ENCODE measurements around the gene LGALS9. TPM values are rescaled to one million over a fixed set of nuclear protein-coding genes. Genes with fewer than 3 reads are reported as not detected.

The LGALS9 gene
- total RNA-seq, 2 donors from 2014 or later, result 1.6 to 2.9 TPM

DNA sequence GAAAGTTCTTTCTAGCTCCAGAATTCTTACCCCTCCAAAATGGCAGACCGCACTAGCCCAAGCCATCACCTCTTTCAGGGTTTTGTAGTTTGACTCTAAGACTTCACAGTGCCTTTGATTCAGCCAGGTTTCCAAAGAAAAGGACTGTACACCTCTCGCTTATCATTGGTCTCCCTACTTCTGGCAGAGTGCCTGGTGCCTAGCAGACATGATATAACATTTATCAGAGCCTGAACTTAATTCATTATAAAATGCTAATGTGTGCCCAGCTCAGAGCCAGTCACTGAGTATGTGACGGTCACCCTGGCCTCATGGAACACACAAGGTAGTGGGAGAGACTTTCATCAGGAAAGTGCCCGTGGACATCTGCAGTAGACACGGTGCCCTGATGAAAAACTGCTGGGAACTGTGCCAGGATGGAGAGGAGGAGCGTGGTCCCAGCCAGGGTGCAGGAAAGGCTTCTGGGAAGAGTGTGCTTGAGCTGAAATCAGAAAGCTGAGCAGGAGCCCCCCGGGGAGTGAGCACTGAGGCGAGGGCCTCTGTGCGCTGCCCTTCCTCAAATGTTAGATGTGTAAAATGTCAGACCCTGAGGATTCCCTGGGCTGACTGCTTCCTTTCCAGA lies 34.3 kb upstream of the LGALS9 start:
- Mint-ChIP-seq H3K4me3 (no peak overlapping the region), H3K27me3 (ENCODE audit: insufficient read depth) (no peaks in the 10 kb centered on the region), H3K27ac (no peak overlapping the region), H3K36me3 (ENCODE audit: low read depth) (peaks cover 25% of the 10 kb centered on the region), H3K4me1 (no peaks in the 10 kb centered on the region), H3K9me3 (no peaks in the 10 kb centered on the region)
- Histone ChIP-seq H3K9me3 (ENCODE audit: control insufficient read depth, low read length) (no peaks in the 10 kb centered on the region), H3K4me1 (ENCODE audit: control insufficient read depth, insufficient read depth, low read length) (no peaks in the 10 kb centered on the region), H3K27ac (ENCODE audit: low read depth, low read length) (no peak overlapping the region), H3K36me3 (ENCODE audit: control insufficient read depth, insufficient read depth, low read length) (peaks cover 20% of the 10 kb centered on the region), H3K4me3 (ENCODE audit: low read length) (no peak overlapping the region), H3K9ac (ENCODE audit: extremely low read depth, low read length, poor library complexity, severe bottlenecking) (no peak overlapping the region), H3K27me3 (ENCODE audit: control insufficient read depth, insufficient read depth, low read length, poor library complexity, severe bottlenecking) (no peaks in the 10 kb centered on the region)
- 91 to 95% methylated on average over 8 to 9 of the region's 9 CpGs for WGBS, 2 experiments (ENCODE audit: insufficient coverage in 1 of 2, insufficient read length in 1 of 2)
- TF ChIP-seq, protein P1, sequence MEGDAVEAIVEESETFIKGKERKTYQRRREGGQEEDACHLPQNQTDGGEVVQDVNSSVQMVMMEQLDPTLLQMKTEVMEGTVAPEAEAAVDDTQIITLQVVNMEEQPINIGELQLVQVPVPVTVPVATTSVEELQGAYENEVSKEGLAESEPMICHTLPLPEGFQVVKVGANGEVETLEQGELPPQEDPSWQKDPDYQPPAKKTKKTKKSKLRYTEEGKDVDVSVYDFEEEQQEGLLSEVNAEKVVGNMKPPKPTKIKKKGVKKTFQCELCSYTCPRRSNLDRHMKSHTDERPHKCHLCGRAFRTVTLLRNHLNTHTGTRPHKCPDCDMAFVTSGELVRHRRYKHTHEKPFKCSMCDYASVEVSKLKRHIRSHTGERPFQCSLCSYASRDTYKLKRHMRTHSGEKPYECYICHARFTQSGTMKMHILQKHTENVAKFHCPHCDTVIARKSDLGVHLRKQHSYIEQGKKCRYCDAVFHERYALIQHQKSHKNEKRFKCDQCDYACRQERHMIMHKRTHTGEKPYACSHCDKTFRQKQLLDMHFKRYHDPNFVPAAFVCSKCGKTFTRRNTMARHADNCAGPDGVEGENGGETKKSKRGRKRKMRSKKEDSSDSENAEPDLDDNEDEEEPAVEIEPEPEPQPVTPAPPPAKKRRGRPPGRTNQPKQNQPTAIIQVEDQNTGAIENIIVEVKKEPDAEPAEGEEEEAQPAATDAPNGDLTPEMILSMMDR (conservative IDR thresholded peaks at IDR 0.05), result no peak
- no peak for DNase-seq

DNA sequence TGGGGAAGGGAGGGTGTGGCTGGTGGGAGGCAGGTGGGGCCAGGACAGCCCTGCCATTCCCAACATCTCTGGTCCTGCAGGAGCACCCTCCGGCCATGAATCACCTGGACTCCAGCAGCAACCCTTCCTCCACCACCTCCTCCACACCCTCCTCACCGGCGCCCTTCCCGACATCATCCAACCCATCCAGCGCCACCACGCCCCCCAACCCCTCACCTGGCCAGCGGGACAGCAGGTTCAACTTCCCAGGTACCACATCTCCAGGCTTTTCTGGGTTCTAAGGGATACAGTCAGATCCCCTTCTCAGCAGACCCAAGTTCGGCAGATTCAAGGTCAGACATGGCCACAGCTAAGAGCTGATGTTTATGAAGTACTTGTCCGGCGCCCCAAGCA lies 33.8 kb upstream of the LGALS9 start:
- Mint-ChIP-seq H3K4me1 (no peaks in the 10 kb centered on the region), H3K9me3 (no peaks in the 10 kb centered on the region), H3K27ac (no peak overlapping the region), H3K4me3 (no peak overlapping the region), H3K27me3 (ENCODE audit: insufficient read depth) (no peaks in the 10 kb centered on the region), H3K36me3 (ENCODE audit: low read depth) (peaks cover 25% of the 10 kb centered on the region)
- peaks cover 19% of the 10 kb centered on the region for H3K36me3 ChIP-seq (ENCODE audit: control insufficient read depth, insufficient read depth, low read length)
- H3K9me3 ChIP-seq (ENCODE audit: control insufficient read depth, low read length), result no peaks in the 10 kb centered on the region
- DNase-seq, result no peak
- H3K27me3 ChIP-seq (ENCODE audit: control insufficient read depth, insufficient read depth, low read length, poor library complexity, severe bottlenecking), result no peaks in the 10 kb centered on the region
- WGBS, 2 experiments (ENCODE audit: insufficient coverage in 1 of 2, insufficient read length in 1 of 2), result 82 to 86% methylated on average over 5 to 10 of the region's 10 CpGs
- no peaks in the 10 kb centered on the region for H3K4me1 ChIP-seq (ENCODE audit: control insufficient read depth, insufficient read depth, low read length)
- no peak overlapping the region for H3K4me3 ChIP-seq (ENCODE audit: low read length)
- TF ChIP-seq, protein P1 (conservative IDR thresholded peaks at IDR 0.05), result no peak
- H3K9ac ChIP-seq (ENCODE audit: extremely low read depth, low read length, poor library complexity, severe bottlenecking), result no peak overlapping the region
- H3K27ac ChIP-seq (ENCODE audit: low read depth, low read length), result no peak overlapping the region

DNA sequence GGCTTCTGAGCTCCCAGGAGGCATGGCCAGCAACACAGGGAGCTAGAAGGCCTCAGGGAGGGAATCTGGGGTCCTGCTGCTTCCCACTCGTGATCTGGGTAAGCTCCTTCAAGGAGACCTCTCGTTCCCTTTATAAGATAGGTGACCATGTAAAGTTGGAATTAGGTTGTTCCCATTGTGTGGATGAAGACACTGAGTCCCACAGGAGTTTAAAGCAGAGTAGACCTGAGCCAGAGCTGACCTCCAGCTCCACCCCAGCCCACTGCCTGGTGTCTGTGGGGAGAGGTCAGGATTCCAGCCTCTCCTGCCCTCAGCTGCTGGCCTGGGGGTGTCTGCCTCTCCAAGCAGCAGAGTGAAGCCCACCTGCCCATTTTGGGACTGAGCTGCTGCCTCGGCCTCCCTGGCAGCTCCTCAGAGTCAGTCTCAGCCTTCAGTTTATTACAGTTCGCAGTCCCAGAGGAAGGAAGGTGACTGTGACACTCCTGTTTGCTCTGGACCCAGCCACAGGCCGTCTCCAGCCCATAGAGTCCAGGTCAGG lies 33.1 kb upstream of the LGALS9 start:
- no peaks in the 10 kb centered on the region for H3K4me1 ChIP-seq (ENCODE audit: control insufficient read depth, insufficient read depth, low read length)
- H3K27me3 ChIP-seq (ENCODE audit: control insufficient read depth, insufficient read depth, low read length, poor library complexity, severe bottlenecking), result no peaks in the 10 kb centered on the region
- no peaks in the 10 kb centered on the region for H3K9me3 ChIP-seq (ENCODE audit: control insufficient read depth, low read length)
- TF ChIP-seq, protein P1 (conservative IDR thresholded peaks at IDR 0.05), result no peak
- 87 to 94% methylated on average over 5 of the region's 5 CpGs for WGBS, 2 experiments (ENCODE audit: insufficient coverage in 1 of 2, insufficient read length in 1 of 2)
- DNase-seq, result no peak
- peaks cover 20% of the 10 kb centered on the region for H3K36me3 Mint-ChIP-seq (ENCODE audit: low read depth)
- no peak overlapping the region for H3K4me3 ChIP-seq (ENCODE audit: low read length)
- peaks cover 16% of the 10 kb centered on the region for H3K36me3 ChIP-seq (ENCODE audit: control insufficient read depth, insufficient read depth, low read length)
- H3K4me1 Mint-ChIP-seq, result no peaks in the 10 kb centered on the region
- H3K9me3 Mint-ChIP-seq, result no peaks in the 10 kb centered on the region
- no peaks in the 10 kb centered on the region for H3K27me3 Mint-ChIP-seq (ENCODE audit: insufficient read depth)
- H3K4me3 Mint-ChIP-seq, result no peak overlapping the region
- no peak overlapping the region for H3K9ac ChIP-seq (ENCODE audit: extremely low read depth, low read length, poor library complexity, severe bottlenecking)
- H3K27ac Mint-ChIP-seq, result no peak overlapping the region
- no peak overlapping the region for H3K27ac ChIP-seq (ENCODE audit: low read depth, low read length)

All from endodermal cell (in vitro differentiated cells).